CD4-positive, alpha-beta T cell treated with Interleukin-4 for 4 hours (primary cell): ENCODE results near the gene KRT74.

Experiments
- DNase-seq: peaks from one replicate; pipeline ENCODE4 v3.0.0-alpha.2; 2020

Gene KRT74

DNA sequence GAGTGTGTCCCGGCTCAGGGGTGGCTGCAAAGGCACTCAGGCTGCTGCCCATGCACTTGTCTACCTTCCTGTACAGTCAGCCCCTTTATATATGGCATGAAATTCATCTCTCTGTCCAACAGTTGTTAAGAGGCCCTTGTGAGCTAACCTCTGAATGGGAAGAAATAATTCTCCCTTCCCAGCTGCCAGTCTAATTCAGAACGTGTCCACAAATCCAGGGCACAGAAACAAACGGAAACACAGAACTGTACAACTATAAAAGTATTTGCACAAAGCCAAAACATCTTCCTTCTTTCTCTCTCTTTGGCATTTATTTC is 54.3 kb downstream of the KRT74 start:
- no peak for DNase-seq

DNA sequence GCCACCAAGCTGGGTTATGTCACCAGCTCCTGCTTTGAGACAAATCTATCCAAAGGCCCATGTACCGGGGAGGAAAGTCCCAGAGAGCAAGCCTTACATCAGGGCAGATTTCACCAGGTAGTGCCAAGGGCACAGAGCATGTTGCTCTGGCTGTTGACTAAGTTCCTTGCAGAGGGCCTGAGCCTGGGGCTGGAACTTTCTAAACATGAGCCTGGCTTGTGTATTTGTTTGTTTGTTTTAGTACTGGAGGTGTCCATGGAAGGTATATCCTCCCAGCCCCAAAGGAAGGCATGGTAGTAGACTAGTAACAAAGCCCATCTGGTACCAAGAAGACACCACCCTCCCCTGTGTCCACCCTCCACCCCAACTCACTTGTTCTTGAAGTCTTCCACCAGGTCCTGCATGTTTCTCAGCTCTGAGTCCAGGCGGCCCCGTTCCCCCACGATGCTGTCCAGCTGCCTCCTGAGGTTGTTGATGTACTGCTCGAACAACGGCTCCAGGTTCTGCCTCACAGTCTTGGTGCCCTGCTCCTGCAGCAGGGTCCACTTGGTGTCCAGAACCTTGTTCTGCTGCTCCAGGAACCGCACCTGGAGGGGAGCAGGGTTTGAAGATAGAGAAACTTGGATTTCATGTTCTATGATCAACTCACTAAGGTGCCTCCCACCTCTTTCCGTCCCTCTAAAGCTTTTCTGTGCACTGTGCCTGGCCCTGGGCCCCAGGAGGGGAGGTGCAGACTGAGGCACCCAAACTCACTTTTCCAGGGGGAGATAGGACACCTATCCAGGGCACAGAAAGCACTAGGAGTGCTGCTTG is 54.9 kb downstream of the KRT74 start:
- DNase-seq = no peak

- no peak for DNase-seq
Measured at GRCh38 chr12:52517888-52518287, 55.8 kb downstream of the KRT74 start.

GRCh38 chr12:52517005-52517835 is 56.4 kb downstream of the KRT74 start:
- no peak for DNase-seq

- DNase-seq = no peak
Measured at GRCh38 chr12:52515927-52516831, 57.5 kb downstream of the KRT74 start.
